HepG2 (cell line): ENCODE data around the gene PRDX5.

Source experiments
- CC2D1A ChIP-seq: sonication (generic); formaldehyde crosslinking; IDR thresholded peaks from 2 replicates; pipeline ENCODE4 v1.8.1; 2023; ENCODE audit warnings: mild to moderate bottlenecking, missing genetic modification reagents
- CHD2 ChIP-seq: IDR thresholded peaks from 2 replicates; pipeline ENCODE4 v1.6.1; 2011; ENCODE audit warnings: low read depth, low read length, improper control_type of control experiment
- FLYWCH1 ChIP-seq: sonication (generic); formaldehyde crosslinking; IDR thresholded peaks from 2 replicates; pipeline ENCODE4 v1.8.1; 2023; ENCODE audit warnings: mild to moderate bottlenecking, missing genetic modification reagents
- POLR2A ChIP-seq, 2 experiments: IDR thresholded peaks; 2 replicates each; pipeline ENCODE4 v1.6.1; 2011; ENCODE audit warnings: low read depth in 2 of 2, low read length in 2 of 2, mild to moderate bottlenecking in 1 of 2, moderate library complexity in 1 of 2; ENCODE audit not compliant: insufficient read depth in 1 of 2
- SETDB1 ChIP-seq: sonication (generic); formaldehyde crosslinking; IDR thresholded peaks from 2 replicates; pipeline ENCODE4 v1.5.1; 2020; ENCODE audit warnings: missing genetic modification reagents, mild to moderate bottlenecking, borderline replicate concordance
- TCF7 ChIP-seq: sonication (generic); IDR thresholded peaks from 2 replicates; pipeline ENCODE4 v1.6.1; 2016; ENCODE audit warnings: antibody characterized with exemption, low read depth
- THAP11 ChIP-seq: IDR thresholded peaks from 2 replicates; pipeline ENCODE4 v1.6.1; 2016; ENCODE audit warnings: missing biosample characterization, missing genetic modification reagents
- ZBTB40 ChIP-seq, 2 experiments: fragments of 450-650 bp in 1 of 2; sonication (generic) in 1 of 2; formaldehyde crosslinking in 1 of 2; IDR thresholded peaks; 2 replicates each; pipeline versions ENCODE4 v1.6.1 to v1.8.0; 2016 to 2022; ENCODE audit warnings: antibody characterized with exemption in 1 of 2, mild to moderate bottlenecking in 1 of 2, missing genetic modification reagents in 1 of 2
- ZBTB43 ChIP-seq: sonication (generic); formaldehyde crosslinking; conservative IDR thresholded peaks from 2 replicates; pipeline ENCODE4 v1.4.0; 2020; ENCODE audit warnings: missing genetic modification reagents
- ZNF124 ChIP-seq: sonication (generic); formaldehyde crosslinking; IDR thresholded peaks from 2 replicates; pipeline ENCODE4 v1.4.0; 2020; ENCODE audit warnings: missing genetic modification reagents
- ZNF660 ChIP-seq: sonication (generic); formaldehyde crosslinking; IDR thresholded peaks from 2 replicates; pipeline ENCODE4 v1.5.1; 2020; ENCODE audit warnings: mild to moderate bottlenecking, low read depth, missing genetic modification reagents, borderline replicate concordance
- TF ChIP-seq, protein P1 (sequence below): sonication (generic); formaldehyde crosslinking; IDR thresholded peaks from 2 replicates; pipeline ENCODE4 v1.5.0; 2020; ENCODE audit warnings: mild to moderate bottlenecking, missing genetic modification reagents, moderate library complexity
- TF ChIP-seq, protein P2 (sequence below): sonication (generic); formaldehyde crosslinking; IDR thresholded peaks from 2 replicates; pipeline ENCODE4 v1.4.0; 2020; ENCODE audit warnings: low read depth, missing genetic modification reagents

DNA sequence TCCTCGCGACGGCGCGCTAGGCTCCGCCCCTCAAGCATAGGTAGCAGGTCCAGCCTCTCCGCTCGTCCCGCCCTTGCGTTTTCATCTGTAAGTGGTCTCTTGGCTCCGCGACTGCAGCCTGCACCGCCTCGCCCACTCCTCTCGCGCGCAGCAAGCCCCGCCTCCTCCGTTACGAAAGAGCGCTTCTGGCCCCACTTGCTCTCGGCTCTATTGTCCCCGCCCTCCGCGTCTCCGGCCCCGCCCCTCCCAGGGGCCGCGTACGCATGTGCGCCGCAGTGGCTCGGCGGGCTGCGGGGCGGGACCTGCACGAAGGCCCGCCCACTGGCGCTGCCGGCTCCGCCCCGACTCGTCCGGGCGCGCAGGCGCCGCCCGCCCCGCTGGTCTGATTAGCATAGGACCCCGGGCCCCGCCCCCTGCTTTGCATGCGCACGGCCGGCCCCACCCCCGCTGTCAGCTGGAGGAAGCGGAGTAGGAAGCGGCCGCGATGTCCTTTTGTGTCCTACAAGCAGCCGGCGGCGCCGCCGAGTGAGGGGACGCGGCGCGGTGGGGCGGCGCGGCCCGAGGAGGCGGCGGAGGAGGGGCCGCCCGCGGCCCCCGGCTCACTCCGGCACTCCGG lies 12.7 kb upstream of the PRDX5 start, which contains the start of gene ESRRA:
- peak; percentile 48; the same call in 1 of the 2 replicates for TF ChIP-seq THAP11
- TF ChIP-seq ZNF660 (CRISPR knock-in tag): no peak
- TF ChIP-seq ZBTB40 (IDR thresholded peaks at IDR 0.05): no peak
- TF ChIP-seq ZBTB40 (CRISPR knock-in tag; IDR thresholded peaks at IDR 0.05): no peak; the same call in 1 of the 2 replicates
- TF ChIP-seq, protein P1, sequence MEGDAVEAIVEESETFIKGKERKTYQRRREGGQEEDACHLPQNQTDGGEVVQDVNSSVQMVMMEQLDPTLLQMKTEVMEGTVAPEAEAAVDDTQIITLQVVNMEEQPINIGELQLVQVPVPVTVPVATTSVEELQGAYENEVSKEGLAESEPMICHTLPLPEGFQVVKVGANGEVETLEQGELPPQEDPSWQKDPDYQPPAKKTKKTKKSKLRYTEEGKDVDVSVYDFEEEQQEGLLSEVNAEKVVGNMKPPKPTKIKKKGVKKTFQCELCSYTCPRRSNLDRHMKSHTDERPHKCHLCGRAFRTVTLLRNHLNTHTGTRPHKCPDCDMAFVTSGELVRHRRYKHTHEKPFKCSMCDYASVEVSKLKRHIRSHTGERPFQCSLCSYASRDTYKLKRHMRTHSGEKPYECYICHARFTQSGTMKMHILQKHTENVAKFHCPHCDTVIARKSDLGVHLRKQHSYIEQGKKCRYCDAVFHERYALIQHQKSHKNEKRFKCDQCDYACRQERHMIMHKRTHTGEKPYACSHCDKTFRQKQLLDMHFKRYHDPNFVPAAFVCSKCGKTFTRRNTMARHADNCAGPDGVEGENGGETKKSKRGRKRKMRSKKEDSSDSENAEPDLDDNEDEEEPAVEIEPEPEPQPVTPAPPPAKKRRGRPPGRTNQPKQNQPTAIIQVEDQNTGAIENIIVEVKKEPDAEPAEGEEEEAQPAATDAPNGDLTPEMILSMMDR (CRISPR knock-in tag): no peak
- TF ChIP-seq ZNF124 (CRISPR knock-in tag): no peak
- TF ChIP-seq, protein P2, sequence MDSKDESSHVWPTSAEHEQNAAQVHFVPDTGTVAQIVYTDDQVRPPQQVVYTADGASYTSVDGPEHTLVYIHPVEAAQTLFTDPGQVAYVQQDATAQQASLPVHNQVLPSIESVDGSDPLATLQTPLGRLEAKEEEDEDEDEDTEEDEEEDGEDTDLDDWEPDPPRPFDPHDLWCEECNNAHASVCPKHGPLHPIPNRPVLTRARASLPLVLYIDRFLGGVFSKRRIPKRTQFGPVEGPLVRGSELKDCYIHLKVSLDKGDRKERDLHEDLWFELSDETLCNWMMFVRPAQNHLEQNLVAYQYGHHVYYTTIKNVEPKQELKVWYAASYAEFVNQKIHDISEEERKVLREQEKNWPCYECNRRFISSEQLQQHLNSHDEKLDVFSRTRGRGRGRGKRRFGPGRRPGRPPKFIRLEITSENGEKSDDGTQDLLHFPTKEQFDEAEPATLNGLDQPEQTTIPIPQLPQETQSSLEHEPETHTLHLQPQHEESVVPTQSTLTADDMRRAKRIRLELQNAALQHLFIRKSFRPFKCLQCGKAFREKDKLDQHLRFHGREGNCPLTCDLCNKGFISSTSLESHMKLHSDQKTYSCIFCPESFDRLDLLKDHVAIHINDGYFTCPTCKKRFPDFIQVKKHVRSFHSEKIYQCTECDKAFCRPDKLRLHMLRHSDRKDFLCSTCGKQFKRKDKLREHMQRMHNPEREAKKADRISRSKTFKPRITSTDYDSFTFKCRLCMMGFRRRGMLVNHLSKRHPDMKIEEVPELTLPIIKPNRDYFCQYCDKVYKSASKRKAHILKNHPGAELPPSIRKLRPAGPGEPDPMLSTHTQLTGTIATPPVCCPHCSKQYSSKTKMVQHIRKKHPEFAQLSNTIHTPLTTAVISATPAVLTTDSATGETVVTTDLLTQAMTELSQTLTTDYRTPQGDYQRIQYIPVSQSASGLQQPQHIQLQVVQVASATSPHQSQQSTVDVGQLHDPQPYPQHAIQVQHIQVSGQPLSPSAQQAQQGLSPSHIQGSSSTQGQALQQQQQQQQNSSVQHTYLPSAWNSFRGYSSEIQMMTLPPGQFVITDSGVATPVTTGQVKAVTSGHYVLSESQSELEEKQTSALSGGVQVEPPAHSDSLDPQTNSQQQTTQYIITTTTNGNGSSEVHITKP: no peak
- TF ChIP-seq ZBTB43: no peak
- peak in 1 of 2 experiments; percentile 20; a peak in 2 of 4 replicates for TF ChIP-seq POLR2A (IDR thresholded peaks at IDR 0.05; ENCODE audit: insufficient read depth in 1 of 2, low read depth in 2 of 2, low read length in 2 of 2)
- TF ChIP-seq TCF7: no peak
- TF ChIP-seq SETDB1: no peak
- no peak for TF ChIP-seq FLYWCH1 (CRISPR knock-in tag)
- TF ChIP-seq CHD2: no peak
- no peak for TF ChIP-seq CC2D1A
